OCI-LY7 (cell line): ENCODE measurements around the gene C11orf54.

Source experiments
- CTCF ChIP-seq: fragments of 200-600 bp; sonication (generic); conservative IDR thresholded peaks from 2 replicates; pipeline ENCODE4 v1.5.1; 2014; ENCODE audit warnings: mild to moderate bottlenecking, antibody characterized with exemption, low read length, moderate library complexity, mixed read lengths
- EZH2phosphoT487 ChIP-seq: fragments of 200-600 bp; sonication (generic); IDR thresholded peaks from 2 replicates; pipeline ENCODE4 v1.6.1; 2018; ENCODE audit warnings: low read depth, borderline replicate concordance, mild to moderate bottlenecking, mixed run types, antibody characterized with exemption, low read length, moderate library complexity, mixed read lengths

DNA sequence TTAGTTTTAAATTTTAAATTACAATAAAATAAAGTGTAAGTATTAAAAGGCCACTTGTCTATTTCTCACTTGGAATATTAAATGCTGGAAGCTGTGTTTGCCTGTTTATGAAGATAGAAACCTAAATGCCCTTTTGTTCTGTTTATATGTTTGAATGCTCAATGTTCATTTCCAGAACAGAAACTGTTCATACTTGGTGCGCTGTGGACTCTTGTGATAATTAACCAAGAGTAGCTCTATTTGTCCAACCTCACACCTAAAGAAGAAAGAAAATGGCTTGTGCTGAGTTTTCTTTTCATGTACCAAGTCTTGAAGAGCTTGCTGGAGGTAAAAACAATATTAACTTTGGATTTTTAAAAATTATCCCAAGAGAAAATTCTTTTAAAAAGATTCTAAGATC is 5.7 kb downstream of the C11orf54 start:
- no peak for TF ChIP-seq CTCF
- TF ChIP-seq EZH2phosphoT487, result no peak
